H1 (cell line): ENCODE measurements around the gene C6orf163. TPM values are rescaled to one million over a fixed set of nuclear protein-coding genes. Genes with fewer than 3 reads are reported as not detected.
"Not testable (repeated sequence)": the region's sequence is repeated elsewhere in the genome, so short reads cannot be mapped to it uniquely, and the experiment has no call there.

Source experiments
- CTCF ChIA-PET: fragments of 300-600 bp; sonication (Branson Sonifier 250); formaldehyde crosslinking; loops from one replicate; lab custom pipeline; 2021; ENCODE audit not compliant: partially characterized antibody; lab: Charles Lee
- POLR2A ChIA-PET: fragments of 300-600 bp; sonication (Branson Sonifier 250); formaldehyde crosslinking; loops from one replicate; lab custom pipeline; 2021; ENCODE audit warnings: inconsistent platforms; ENCODE audit not compliant: partially characterized antibody; lab: Charles Lee
- DNase-seq, 2 experiments: peaks; one replicate each; pipeline versions ENCODE4 v3.0.0 to v3.0.0-alpha.2; 2010 to 2022; ENCODE audit warnings: low spot score in 2 of 2, low read depth in 1 of 2, mixed read lengths in 1 of 2
- FAIRE-seq: peaks from 2 replicates; lab custom pipeline; 2011; peaks lifted over from hg19 to GRCh38; lab: Jason Lieb, UNC
- H2AFZ ChIP-seq: 2 replicates; pipeline ENCODE4 v1.8.1; 2012; ENCODE audit warnings: low read length, inconsistent platforms
- H2AK5ac ChIP-seq: 2 replicates; pipeline ENCODE4 v1.6.1; 2013; ENCODE audit warnings: low read depth, low read length
- H2BK120ac ChIP-seq: replicated peaks from 2 replicates; pipeline ENCODE3; 2013; ENCODE audit warnings: low read depth, low read length, inconsistent platforms
- H2BK12ac ChIP-seq: 2 replicates; pipeline ENCODE4 v1.6.1; 2013; ENCODE audit warnings: low read depth, low read length
- H2BK15ac ChIP-seq: 2 replicates; pipeline ENCODE4 v1.6.1; 2013; ENCODE audit warnings: low read length
- H2BK20ac ChIP-seq: 2 replicates; pipeline ENCODE4 v1.6.1; 2013; ENCODE audit warnings: low read length
- H2BK5ac ChIP-seq: 2 replicates; pipeline ENCODE4 v1.6.1; 2013; ENCODE audit warnings: low read depth, low read length
- H3K14ac ChIP-seq: 2 replicates; pipeline ENCODE4 v1.6.1; 2013; ENCODE audit warnings: inconsistent platforms; ENCODE audit not compliant: insufficient read length
- H3K18ac ChIP-seq: 2 replicates; pipeline ENCODE4 v1.6.1; 2013; ENCODE audit warnings: low read length; ENCODE audit errors: extremely low read depth
- H3K23ac ChIP-seq: 2 replicates; pipeline ENCODE4 v1.6.1; 2013; ENCODE audit warnings: inconsistent platforms; ENCODE audit not compliant: insufficient read length
- H3K23me2 ChIP-seq: 2 replicates; pipeline ENCODE4 v1.6.1; 2013; ENCODE audit warnings: low read depth, low read length
- H3K27ac ChIP-seq: 2 replicates; pipeline ENCODE4 v1.6.1; 2011; ENCODE audit warnings: low read depth, low read length, inconsistent platforms
- H3K27me3 ChIP-seq, 4 experiments: replicated peaks in 1 of 4; 1 replicate in 1 of 4; 2 replicates in 3 of 4; pipeline versions ENCODE4 v1.6.1 to v1.8.1; 2011 to 2013; ENCODE audit warnings: low read length in 3 of 4, mild to moderate bottlenecking in 3 of 4, inconsistent platforms in 2 of 4, mixed read lengths in 2 of 4, moderate library complexity in 1 of 4; ENCODE audit not compliant: control insufficient read depth in 3 of 4, insufficient read depth in 3 of 4; ENCODE audit errors: extremely low read depth in 1 of 4
- H3K36me3 ChIP-seq, 4 experiments: 2 replicates each; pipeline versions ENCODE4 v1.6.1 to v1.8.1; 2011 to 2013; ENCODE audit warnings: mild to moderate bottlenecking in 4 of 4, low read length in 3 of 4, moderate library complexity in 2 of 4, control low read depth in 1 of 4, inconsistent platforms in 1 of 4; ENCODE audit not compliant: insufficient read depth in 4 of 4, control insufficient read depth in 2 of 4
- H3K4ac ChIP-seq: replicated peaks from 2 replicates; pipeline ENCODE3; 2013; ENCODE audit warnings: low read length, low read depth, mixed read lengths, inconsistent platforms; ENCODE audit not compliant: insufficient read length
- H3K4me1 ChIP-seq, 4 experiments: replicated peaks in 1 of 4; 1 replicate in 1 of 4; 2 replicates in 3 of 4; pipeline versions ENCODE4 v1.6.1 to v1.8.1; 2011 to 2013; ENCODE audit warnings: low read length in 3 of 4, inconsistent platforms in 2 of 4, mixed read lengths in 1 of 4; ENCODE audit not compliant: insufficient read depth in 4 of 4, control insufficient read depth in 3 of 4
- H3K4me2 ChIP-seq, 2 experiments: 2 replicates each; pipeline versions ENCODE4 v1.6.1 to v1.8.1; 2011 to 2013; ENCODE audit warnings: low read depth in 2 of 2, low read length in 2 of 2, control low read depth in 1 of 2, inconsistent platforms in 1 of 2, mild to moderate bottlenecking in 1 of 2; ENCODE audit not compliant: insufficient read depth in 1 of 2
- H3K4me3 ChIP-seq, 4 experiments: fragments of 200-600, 300-600 bp in 1 of 4; sonication (generic), shearing (Covaris generic), sonication (Bioruptor Twin) in 1 of 4; 2 replicates each; pipeline versions ENCODE4 v1.5.1 to v1.8.1; 2011 to 2016; ENCODE audit warnings: low read length in 4 of 4, low read depth in 3 of 4, control low read depth in 2 of 4, inconsistent platforms in 2 of 4, mild to moderate bottlenecking in 2 of 4, mixed read lengths in 1 of 4, moderate library complexity in 1 of 4; ENCODE audit not compliant: insufficient read depth in 2 of 4; ENCODE audit errors: extremely low read depth in 1 of 4
- H3K56ac ChIP-seq: replicated peaks from 2 replicates; pipeline ENCODE3; 2013; ENCODE audit warnings: low read depth, mild to moderate bottlenecking, mixed read lengths, low read length, inconsistent platforms; ENCODE audit not compliant: insufficient read length
- H3K79me1 ChIP-seq: 2 replicates; pipeline ENCODE4 v1.6.1; 2013; ENCODE audit warnings: low read depth, low read length, control low read depth
- H3K79me2 ChIP-seq, 2 experiments: 2 replicates each; pipeline versions ENCODE4 v1.6.1 to v1.8.1; 2012 to 2013; ENCODE audit warnings: low read length in 2 of 2, mild to moderate bottlenecking in 2 of 2, inconsistent platforms in 1 of 2; ENCODE audit not compliant: insufficient read depth in 2 of 2, control insufficient read depth in 1 of 2
- H3K9ac ChIP-seq, 4 experiments: replicated peaks in 1 of 4; 1 replicate in 1 of 4; 2 replicates in 3 of 4; pipeline versions ENCODE4 v1.6.1 to v1.8.1; 2011 to 2013; ENCODE audit warnings: low read depth in 3 of 4, low read length in 3 of 4, control low read depth in 2 of 4, mild to moderate bottlenecking in 2 of 4, moderate library complexity in 2 of 4, inconsistent platforms in 1 of 4; ENCODE audit errors: extremely low read depth in 1 of 4
- H3K9me3 ChIP-seq, 2 experiments: 2 replicates each; pipeline versions ENCODE4 v1.6.1 to v1.8.1; 2012 to 2013; ENCODE audit warnings: mild to moderate bottlenecking in 2 of 2, moderate library complexity in 2 of 2, control low read depth in 1 of 2, inconsistent platforms in 1 of 2, low read depth in 1 of 2, low read length in 1 of 2, mixed read lengths in 1 of 2; ENCODE audit not compliant: insufficient read depth in 2 of 2
- H4K20me1 ChIP-seq, 2 experiments: replicated peaks in 1 of 2; 2 replicates each; pipeline versions ENCODE3 to v1.8.1; 2011 to 2013; ENCODE audit warnings: inconsistent platforms in 2 of 2, low read length in 2 of 2, mild to moderate bottlenecking in 1 of 2; ENCODE audit not compliant: insufficient read depth in 2 of 2, control insufficient read depth in 1 of 2
- H4K5ac ChIP-seq: 2 replicates; pipeline ENCODE4 v1.6.1; 2013; ENCODE audit warnings: low read length, low read depth, mixed read lengths, inconsistent platforms; ENCODE audit not compliant: insufficient read length
- H4K8ac ChIP-seq: 2 replicates; pipeline ENCODE4 v1.8.0; 2013; ENCODE audit warnings: mild to moderate bottlenecking, moderate library complexity, low read length, inconsistent platforms; ENCODE audit not compliant: insufficient read depth; ENCODE audit errors: extremely low read depth
- H4K91ac ChIP-seq: replicated peaks from 2 replicates; pipeline ENCODE3; 2013; ENCODE audit warnings: low read length, mixed read lengths, inconsistent platforms; ENCODE audit not compliant: insufficient read length
- WGBS, 2 experiments: shearing (Covaris generic) in 1 of 2; methylation state at CpG; one replicate each; pipeline versions ENCODE4 v1.1.6 to v1.1.7; 2013 to 2015; ENCODE audit warnings: low lambda C conversion rate in 2 of 2, mixed read lengths in 2 of 2, inconsistent platforms in 1 of 2, low coverage in 1 of 2, missing lambda C conversion rate in 1 of 2; ENCODE audit not compliant: insufficient replicate concordance in 2 of 2, insufficient coverage in 1 of 2, insufficient read length in 1 of 2; ENCODE audit errors: extremely low coverage in 1 of 2, missing lambda C conversion rate in 1 of 2; 5-methylcytosine and 5-hydroxymethylcytosine counted together
- polyA plus RNA-seq, 7 experiments: library from polyadenylated mRNA; depleted of rRNA in 3 of 7; stranded (reverse) in 5 of 7; unstranded in 2 of 7; fragments of >200 nt in 5 of 7; fragments of 200-250 nt in 2 of 7; gene quantifications; 1 replicate in 5 of 7; 2 replicates in 1 of 7; 4 replicates in 1 of 7; pipeline versions ENCODE4 v1.2.1 to v1.2.3, GENCODE V29; 2011 to 2013; ENCODE audit warnings: missing spikeins in 2 of 7, mixed read lengths in 2 of 7
- total RNA-seq: library from RNA; stranded (reverse); fragmentation: NEBNext Ultra II Directional; extraction: Animal tissue kit (Norgen Biotek cat#: 25700); gene quantifications from 2 replicates; pipeline ENCODE4 v1.2.1, GENCODE V29; 2021

Gene C6orf163
- total and polyA plus RNA-seq, 2 of the 8 experiments (the other 6 are each of a cell fraction or from before 2014, with no cell fraction given) = 0.36 to 1.5 TPM

DNA sequence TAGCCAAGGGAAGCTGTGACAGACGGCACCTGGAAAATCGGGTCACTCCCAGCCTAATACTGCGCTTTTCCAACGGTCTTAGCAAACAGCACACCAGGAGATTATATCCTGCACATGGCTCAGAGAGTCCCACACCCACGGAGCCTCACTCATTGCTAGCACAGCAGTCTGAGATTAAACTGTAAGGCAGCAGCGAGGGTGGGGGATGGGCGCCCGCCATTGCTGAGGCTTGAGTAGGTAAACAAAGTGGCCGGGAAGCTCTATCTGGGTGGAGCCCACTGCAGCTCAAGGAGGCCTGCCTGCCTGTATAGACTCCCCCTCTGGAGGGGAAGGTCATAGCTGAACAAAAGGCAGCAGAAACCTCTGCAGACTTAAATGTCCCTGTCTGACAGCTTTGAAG, 43.3 kb upstream of the C6orf163 start:
- H3K4me1 ChIP-seq, POLR2A ChIA-PET, H3K36me3 ChIP-seq, H4K20me1 ChIP-seq, H4K8ac ChIP-seq, H3K18ac ChIP-seq, H3K4me2 ChIP-seq, H4K5ac ChIP-seq, H4K91ac ChIP-seq, H3K14ac ChIP-seq, H3K27ac ChIP-seq, H2BK15ac ChIP-seq, H2BK5ac ChIP-seq, H2AK5ac ChIP-seq, H3K79me2 ChIP-seq, DNase-seq, FAIRE-seq, H3K79me1 ChIP-seq, H2AFZ ChIP-seq, H3K23me2 ChIP-seq, H3K9ac ChIP-seq, H3K4ac ChIP-seq, H3K4me3 ChIP-seq, H3K23ac ChIP-seq, H2BK120ac ChIP-seq, H2BK12ac ChIP-seq, H3K56ac ChIP-seq, H3K27me3 ChIP-seq, H2BK20ac ChIP-seq: not testable (repeated sequence)
- 82% methylated on average over 8 of the region's 9 CpGs; no CpG with 5 or more reads in 1 of the 2 experiments for WGBS, 2 experiments
- CTCF ChIA-PET = interaction anchor here (0.6 to 1.6 kb wide), 5 partner anchors 13 to 234 kb away, joined by 3 to 4 read pairs (median 3); partner anchors contain the start of gene CGA
- H3K9me3 ChIP-seq = peaks cover 0 to 11% of the 10 kb centered on the region in 2 experiments; a peak in 1 of 4 replicates
